ENCODE measurements around the gene INPP1. TPM values are rescaled to one million over a fixed set of nuclear protein-coding genes. Genes with fewer than 3 reads are reported as not detected.
"Not testable (repeated sequence)": the region's sequence is repeated elsewhere in the genome, so short reads cannot be mapped to it uniquely, and the experiment has no call there.

Gene INPP1
- total RNA-seq, 2 experiments from 2014 or later: 14.7 to 16.1 TPM

DNA sequence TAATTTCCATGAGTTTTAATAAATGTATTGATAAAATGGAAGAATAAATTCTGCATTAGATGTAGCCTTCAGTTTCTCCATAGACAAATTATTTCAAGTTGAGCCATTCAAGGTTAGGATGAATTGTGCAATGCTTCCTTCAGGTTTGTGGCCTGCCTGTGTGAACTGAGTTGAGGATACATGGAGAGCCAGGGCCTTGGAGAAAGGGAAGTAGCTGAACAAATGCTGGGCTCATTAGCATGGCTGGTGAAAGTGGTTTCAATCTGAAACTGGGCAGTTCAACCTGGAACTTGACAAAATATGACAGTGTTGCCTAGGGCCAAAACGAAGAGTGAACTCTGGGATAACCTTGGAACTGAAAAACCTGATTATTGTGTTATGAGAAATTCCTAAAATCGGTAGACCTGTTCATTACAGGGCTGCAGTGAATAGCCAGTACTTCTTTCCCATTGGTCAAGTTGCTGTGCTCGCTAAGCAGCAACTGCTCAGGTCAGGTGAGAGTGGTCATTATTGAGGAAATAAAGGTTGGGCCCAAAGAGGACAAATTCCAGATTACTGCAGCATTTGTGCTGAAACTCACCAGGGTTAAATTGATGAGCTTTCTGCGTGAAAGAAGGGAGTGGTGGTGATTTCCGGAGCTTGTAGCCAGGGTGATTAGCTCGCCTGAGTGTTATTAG is 12.7 kb downstream of the INPP1 start:
- ChIA-PET CTCF (interaction anchor here (1.3 kb wide), 1 partner anchor 9 kb away, joined by 3 read pairs; no protein-coding TSS in a partner anchor), POLR2A (no interaction called here)

DNA sequence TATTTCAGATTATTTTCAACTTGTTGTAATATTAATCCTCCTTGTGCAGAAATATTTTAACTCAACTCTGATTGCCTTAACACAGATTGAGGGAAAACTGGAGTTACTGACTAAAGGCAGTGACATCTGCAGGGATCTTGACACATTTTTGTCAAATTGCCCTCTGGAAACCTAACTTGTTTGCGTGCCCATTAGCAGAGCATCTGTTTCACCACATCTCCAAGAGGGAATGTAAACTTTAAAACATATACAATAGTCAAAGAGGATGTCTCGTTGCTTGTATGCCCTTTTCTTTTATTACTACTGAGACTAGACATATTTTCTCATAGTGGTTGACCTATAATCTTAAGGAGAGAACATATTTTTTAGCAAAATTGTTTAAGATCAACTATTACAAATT is 14.2 kb downstream of the INPP1 start:
- ChIA-PET POLR2A (no interaction called here), CTCF (no interaction called here)

DNA sequence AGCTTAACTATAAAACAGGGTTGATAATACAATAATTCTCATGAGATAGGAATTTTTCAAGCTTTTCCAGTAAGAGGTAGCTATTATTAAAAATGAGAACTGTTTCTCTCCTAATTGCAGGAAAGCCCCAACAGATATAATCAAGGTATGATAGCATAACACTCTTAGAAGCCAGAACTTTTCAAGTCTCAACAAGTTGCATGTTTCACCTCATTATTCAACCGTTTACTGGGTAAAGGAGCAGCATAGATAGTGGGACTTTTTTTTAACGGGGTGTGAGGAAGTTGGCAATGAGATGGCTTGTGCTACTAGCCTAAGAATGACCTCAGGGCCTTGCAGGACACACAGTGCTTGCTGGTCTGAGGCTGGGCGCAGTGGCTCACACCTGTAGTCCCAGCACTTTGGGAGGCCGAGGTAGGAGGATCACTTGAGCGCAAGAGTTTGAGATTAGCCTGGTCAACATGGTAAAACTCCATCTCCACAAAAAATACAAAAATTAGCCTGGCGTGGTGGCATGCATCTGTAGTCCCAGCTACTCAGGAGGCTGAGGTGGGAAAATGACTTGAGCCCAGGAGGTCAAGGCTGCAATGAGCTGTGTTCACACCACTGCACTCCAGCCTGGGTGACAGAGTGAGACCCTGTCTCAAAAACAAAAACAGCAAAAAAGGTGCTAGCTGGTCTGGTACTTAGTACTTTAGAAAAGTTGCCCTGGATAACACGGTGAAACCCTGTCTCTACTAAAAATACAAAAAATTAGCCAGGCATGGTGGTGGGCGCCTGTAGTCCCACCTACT is 15.5 kb downstream of the INPP1 start:
- POLR2A ChIA-PET: interaction anchor here (0.6 kb wide), 1 partner anchor 407 kb away, joined by 3 read pairs; no protein-coding TSS in a partner anchor
- CTCF ChIA-PET: not testable (repeated sequence)

DNA sequence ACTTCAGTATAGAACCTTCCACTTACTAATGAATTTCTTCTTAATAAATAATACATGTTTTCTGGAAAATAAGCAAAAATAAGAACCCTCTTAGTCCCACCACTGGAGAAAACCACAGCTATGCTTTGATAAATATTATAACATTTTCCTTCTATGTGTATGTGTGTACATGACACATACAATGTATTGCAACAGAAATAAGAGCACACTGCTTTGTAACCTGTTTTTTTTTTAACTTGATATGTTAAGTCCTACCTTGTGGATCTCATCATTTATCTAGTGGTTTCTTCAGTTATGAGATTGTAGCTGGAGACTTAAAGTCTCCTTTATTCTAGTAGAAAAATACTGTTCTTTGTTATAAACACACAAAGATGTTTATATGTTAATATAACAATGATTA is 17.2 kb downstream of the INPP1 start:
- ChIA-PET POLR2A (no interaction called here), CTCF (interaction anchor here (1.0 kb wide), 1 partner anchor 318 kb away, joined by 4 read pairs; no protein-coding TSS in a partner anchor)

DNA sequence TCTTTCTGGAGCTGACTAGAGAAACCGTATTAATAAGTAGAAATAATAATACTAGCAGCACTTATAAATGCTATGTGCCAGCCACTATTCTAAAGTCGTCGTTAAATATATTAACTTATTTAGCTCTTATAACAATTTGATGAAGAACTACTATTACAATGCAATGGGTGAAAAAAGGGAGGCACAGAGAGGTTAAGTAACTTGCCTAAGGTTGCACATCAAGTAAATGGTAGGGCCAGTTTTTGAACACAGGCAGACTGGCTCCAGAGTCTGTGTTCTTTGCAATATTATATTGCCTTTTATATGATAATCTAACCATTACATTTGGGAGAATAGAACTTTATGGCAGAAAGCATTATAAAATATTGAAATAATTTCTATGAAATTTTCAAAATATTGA is 17.6 kb downstream of the INPP1 start:
- ChIA-PET POLR2A (no interaction called here), CTCF (no interaction called here)

DNA sequence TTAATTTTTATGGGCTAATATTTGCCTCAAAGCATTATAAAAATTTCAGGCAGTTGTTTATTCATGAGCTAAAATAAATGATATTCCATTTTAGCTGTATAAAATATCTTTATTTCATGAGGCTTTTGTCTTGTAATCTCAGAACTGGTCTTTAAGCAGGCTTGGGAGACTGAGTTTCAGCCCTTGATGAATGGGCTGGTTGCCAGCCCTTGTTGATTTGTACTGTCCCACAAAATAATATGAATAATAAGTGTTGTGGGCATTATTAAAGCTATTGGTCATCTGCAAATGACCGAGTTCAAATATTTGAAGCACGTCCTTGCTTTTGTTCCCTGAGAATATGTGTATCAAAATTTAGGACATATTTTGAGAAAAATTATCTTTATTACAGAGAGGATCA is 18.2 kb downstream of the INPP1 start:
- ChIA-PET POLR2A (no interaction called here), CTCF (no interaction called here)

DNA sequence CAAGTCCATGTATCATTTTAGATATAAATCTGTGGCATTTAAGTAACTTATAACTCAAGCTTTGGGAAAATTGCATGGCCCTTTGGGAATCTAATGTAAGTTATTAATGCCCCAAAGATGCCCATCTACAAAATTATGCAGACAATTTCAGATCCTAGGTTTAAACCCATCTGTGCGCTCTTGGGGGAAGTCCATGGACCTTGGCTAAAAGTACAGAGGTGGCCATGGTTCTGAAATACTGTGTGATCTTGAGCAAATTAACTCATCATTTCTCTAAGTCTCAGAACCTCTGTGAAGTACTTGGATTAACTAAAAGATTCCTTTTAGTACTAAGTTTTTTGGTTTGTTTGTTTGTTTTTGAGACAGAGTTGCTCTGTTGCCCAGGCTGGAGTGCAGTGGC is 19.5 kb downstream of the INPP1 start:
- CTCF ChIA-PET: no interaction called here
- POLR2A ChIA-PET: no interaction called here

DNA sequence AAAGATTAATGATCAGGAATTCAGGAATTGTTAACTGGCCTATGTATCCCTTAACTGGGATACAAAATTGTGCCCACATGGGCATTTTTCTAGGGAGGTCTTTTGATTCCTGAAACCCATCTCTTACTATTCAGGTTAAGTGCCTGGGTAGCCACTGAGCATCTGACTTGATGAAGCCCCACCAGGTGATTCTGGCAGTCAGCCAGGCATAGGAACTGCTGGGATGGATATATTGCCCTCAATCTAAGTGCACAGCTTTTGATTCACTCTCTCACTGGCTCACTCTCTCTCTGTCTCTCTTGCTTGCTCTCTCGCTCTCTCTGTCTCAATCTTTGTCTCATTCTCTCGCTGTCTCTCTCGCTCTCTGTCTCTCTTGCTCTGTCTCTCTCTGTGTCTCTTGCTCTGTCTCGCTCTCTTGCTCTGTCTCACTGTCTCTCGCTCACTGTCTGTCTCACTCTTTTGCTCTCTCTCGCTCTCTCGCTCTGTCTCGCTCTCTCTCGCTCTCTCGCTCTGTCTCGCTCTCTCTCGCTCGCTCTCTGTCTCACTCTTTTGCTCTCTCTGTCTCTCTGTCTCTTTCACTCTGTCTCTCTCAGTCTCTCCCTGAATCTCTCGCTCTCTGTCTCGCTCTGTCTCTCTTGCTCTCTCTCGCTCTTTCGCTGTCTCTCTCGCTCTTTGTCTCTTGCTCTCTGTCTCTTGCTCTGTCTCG is 22.3 kb downstream of the INPP1 start:
- ChIA-PET CTCF (no interaction called here), POLR2A (no interaction called here)

DNA sequence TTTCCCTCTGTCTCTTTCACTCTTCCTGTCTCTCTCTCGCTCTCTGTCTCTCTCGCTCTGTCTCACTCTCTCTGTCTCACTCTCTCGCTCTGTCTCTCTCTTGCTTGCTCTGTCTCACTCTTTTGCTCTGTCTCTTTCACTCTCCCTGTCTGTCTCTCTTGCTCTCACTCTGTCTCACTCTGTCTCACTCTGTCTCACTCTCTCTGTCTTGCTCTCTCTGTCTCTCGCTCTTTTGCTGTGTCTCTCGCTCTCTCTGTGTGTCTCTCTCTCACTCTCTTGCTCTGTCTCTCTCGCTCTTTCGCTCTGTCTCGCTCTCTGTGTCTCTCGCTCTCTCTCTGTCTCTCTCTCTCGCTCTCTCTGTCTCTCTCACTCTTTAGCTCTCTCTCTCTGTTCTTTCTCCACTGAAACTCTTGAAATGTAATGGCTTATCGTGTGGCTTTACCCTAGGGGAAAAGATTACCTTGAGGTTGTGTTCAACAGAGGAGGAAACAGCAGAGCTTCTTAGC is 22.9 kb downstream of the INPP1 start:
- ChIA-PET POLR2A (no interaction called here), CTCF (no interaction called here)

DNA sequence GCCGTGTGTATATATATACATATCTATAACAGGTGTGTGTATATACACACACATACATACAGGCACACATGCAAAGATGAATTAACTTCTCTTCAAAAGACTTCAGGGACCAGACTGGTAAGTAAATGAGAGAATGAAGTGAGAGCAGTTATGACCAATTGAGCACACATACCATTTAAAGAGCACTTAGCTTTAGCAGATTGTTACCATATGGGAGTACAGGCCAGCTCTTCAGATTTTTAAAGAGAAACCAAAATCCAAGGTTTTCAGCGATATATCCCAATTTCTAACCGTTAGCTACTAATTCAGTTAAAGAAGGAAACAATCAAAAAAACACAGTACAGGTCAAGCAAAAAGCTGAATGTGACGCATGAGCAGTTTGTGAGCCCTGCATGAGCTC is 23.7 kb downstream of the INPP1 start:
- POLR2A ChIA-PET: no interaction called here
- CTCF ChIA-PET: no interaction called here

DNA sequence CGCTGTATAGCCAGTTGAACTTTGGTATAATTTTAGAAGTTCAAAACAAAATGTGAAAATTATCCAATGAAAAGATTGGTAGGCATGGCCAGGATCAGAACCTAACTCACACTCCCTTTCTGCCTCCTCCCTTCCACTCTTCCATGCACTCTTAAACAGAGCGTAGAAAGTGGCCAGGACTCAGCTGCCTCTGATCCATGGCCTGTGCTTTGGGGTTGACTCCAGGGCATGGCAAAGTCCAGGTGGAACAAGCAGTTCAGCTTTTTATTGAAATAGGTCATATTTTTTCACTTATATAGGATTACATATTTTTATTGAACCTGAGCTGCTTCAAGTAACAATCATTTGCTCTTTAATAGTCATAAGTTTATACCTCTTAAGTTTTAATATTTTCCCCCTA is 26.2 kb downstream of the INPP1 start:
- ChIA-PET CTCF (no interaction called here), POLR2A (no interaction called here)

DNA sequence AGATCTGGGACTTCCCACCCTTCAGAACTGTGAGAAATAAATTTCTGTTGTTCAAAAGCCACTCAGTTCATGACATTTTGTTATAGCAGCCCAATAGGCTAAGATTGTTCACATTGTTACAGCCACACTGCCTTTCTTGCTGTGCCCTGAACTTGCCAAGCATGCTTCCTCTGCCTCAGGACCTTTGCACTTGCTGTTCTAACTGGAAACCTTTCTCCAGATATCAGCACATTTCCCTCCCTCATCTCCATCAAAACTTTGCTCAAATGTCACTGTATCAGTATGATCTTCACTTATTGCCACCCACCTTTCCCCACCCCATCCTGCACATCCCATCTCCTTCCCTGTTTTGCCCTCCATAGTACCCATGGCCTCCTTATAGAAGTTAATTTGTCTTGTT is 32.7 kb downstream of the INPP1 start:
- ChIA-PET CTCF (no interaction called here), POLR2A (no interaction called here)

DNA sequence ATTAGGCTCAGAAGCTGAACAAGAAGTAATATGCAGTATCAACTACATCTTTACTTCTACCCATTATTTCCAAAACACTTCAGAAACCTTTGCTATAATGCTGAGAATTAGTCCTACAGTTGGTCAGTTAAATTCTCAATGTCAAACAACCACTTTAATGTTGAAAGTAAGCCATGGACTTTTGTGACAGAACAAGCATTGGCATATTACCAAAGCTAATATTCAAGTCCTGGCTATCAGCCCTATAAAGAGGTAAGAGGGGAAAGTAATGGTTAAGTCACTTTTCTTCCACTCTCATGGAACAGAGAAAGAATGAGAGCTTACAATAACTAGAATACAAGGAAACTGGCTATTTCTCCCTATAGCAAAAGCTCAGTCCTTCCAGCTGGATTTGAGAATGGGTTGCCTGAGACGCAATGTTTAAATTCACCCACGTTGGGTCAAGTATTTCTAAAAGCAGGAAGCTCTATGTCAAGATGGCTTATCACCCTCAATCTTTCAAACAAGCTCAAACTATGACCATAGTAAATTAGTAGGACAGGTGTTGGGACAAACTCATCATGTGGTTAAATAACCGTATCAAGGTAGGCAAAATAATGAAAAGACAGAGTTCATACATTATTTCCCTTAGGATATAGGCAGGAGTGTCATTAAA is 33.3 kb downstream of the INPP1 start:
- CTCF ChIA-PET: no interaction called here
- POLR2A ChIA-PET: no interaction called here

DNA sequence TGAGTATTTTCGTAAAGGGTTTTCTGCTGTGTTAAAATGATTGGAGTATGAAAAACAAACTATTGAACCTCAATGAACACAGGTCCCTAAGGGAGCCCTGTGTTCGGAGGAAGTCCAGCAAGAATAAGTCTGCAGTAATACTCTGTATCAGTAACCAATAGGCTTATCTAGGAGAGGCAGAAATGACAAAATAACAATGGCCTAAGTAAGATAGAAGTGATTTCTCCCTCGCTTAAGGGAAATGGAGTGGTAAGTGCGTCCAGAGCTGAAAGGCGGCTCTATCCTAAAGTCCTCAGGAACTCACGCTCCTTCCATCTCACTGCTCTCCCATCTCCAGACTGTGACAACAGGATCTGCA is 35.5 kb downstream of the INPP1 start:
- ChIA-PET CTCF (no interaction called here), POLR2A (no interaction called here)

DNA sequence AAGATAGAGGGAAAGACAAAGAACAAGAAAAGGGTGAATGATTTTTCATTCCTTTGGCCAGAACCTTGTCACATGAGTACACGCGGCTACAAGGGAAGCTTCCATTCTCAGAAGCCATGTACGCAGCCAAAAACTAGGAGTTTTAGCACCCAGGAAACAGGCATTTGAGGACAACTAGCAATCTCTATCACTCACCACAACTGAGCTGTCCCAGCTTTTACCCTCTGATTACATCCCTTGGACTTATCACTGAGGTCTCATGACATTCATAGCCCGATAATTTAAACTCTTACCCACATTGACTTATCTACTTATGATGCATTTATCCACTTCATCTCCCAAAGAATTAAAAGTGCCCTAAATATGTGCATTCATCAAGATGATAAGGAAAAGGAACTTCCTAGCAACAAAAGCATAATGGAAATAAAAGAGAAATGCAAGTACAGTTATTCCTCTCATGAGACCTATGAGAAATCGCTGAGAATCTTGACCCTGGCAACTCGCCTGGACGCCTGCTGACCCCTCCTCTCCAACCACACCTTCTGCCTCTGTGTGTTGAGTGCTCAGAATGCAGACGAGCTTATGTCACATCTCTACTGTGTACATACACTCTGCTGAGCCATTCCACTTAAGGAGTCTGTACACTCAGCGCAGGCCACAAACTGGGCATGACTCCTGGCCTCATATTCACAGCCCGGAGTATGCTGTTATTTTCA is 36.0 kb downstream of the INPP1 start:
- CTCF ChIA-PET: no interaction called here
- POLR2A ChIA-PET: no interaction called here

DNA sequence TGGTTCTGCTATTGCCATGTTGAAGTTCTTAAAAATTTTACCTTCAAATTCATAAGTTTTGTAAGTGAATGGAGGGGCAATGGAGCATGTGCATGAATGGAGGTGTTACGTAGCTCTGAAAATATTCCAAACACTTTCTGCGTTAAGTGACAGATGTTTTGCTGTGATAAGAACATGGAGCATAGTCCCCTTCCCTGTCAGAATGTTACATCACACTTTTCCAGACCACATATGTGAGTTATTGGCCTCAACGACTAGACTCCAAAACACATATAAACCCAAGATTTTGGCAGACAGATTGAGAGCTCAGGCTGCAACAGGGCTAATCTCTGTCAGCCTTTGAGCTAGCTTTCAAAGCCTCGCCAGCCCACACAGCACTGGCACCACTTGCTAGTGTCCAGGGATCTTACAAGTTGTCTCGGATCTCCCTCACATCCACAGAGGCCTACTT is 37.6 kb downstream of the INPP1 start:
- ChIA-PET CTCF (no interaction called here), POLR2A (no interaction called here)

DNA sequence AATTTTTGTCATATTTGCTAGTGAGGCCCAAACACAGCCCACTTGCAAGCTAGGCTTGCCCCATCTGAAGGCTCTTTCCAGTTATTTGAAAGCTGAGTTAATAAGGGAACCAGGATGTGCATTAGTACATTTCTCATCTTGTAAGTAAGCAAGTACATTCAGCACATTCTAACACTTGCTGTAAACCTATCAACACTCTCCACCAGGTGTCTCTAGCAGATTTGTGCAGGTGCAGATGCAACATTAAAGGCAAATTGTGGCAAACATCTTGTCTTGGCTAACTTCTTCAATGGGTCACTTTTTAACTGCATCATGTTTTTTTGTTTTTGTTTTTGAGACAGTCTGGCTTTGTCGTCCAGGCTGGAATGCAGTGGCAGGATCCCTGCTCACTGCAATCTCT is 39.5 kb downstream of the INPP1 start:
- CTCF ChIA-PET: interaction anchor here (0.7 to 1.4 kb wide), 2 partner anchors 12 to 424 kb away, joined by 3 read pairs; no protein-coding TSS in a partner anchor
- POLR2A ChIA-PET: no interaction called here

DNA sequence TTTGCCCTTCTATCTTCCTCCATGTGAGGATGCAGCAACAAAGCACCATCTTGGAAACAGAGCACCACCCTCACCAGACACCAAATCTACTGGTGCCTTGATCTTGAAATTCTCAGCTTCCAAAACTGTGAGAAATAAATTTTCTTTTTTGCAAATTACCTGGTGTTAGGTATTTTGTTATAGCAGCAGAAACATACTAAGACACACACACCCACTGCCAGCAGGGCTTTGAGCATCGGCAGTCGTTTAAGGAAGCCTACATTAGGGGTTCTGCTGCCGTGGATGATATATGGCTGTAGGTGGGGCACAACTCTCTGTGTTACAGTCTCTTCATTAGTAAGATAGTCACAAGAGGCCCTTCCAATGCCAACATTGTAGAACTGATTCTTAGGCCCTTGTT is 44.0 kb downstream of the INPP1 start:
- ChIA-PET POLR2A (no interaction called here), CTCF (no interaction called here)

DNA sequence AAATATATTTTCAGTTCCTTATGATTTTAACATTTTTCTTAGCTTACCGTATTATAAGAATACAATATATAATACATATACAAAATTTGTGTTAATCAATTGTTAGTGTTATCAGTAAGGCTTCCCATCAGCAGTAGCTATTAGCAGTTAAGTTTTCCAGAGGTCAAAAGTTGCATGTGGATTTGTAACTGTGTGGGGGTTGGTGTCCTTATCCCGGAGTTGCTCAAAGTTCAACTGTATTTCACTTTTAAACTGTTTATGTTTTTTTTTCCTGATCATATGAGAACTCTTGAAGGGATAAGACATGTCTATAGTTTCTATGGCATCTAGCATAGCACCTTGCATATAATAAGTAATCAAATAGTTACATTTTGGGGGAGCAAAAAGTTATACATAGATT is 52.9 kb downstream of the INPP1 start:
- CTCF ChIA-PET: no interaction called here
- POLR2A ChIA-PET: interaction anchor here (0.7 kb wide), 1 partner anchor 44 kb away, joined by 3 read pairs; no protein-coding TSS in a partner anchor
